AG04450 (cell line): ENCODE results near the gene AK2. TPM values are rescaled to one million over a fixed set of nuclear protein-coding genes. Genes with fewer than 3 reads are reported as not detected.

Experiments used
- CTCF ChIA-PET: fragments of 300-600, 350-600 bp; formaldehyde crosslinking; extraction: SDS; loops from one replicate; lab custom pipeline; 2022; ENCODE audit warnings: antibody characterized with exemption, inconsistent platforms; lab: Charles Lee
- POLR2A ChIA-PET: fragments of 350-600 bp; formaldehyde crosslinking; extraction: SDS; loops from one replicate; lab custom pipeline; 2021; ENCODE audit warnings: antibody characterized with exemption, inconsistent platforms; lab: Yijun Ruan, JAX
- DNase-seq: peaks from one replicate; pipeline ENCODE4 v3.0.0-alpha.2; 2011; ENCODE audit warnings: low read depth, low spot score
- H3K27ac ChIP-seq: one replicate; pipeline ENCODE4 v1.5.1; 2012; ENCODE audit warnings: low read depth, low read length, control low read depth
- H3K27me3 ChIP-seq: one replicate; pipeline ENCODE4 v1.6.0; 2012; ENCODE audit warnings: low read length; ENCODE audit not compliant: control insufficient read depth, insufficient read depth
- H3K4me3 ChIP-seq: 2 replicates; pipeline ENCODE4 v1.5.1; 2011; ENCODE audit warnings: mild to moderate bottlenecking, low read depth, low read length, control low read depth
- H3K9me3 ChIP-seq: 2 replicates; pipeline ENCODE4 v1.5.1; 2012; ENCODE audit warnings: low read length; ENCODE audit not compliant: control insufficient read depth, insufficient read depth
- CTCF ChIP-seq: IDR thresholded peaks from 2 replicates; pipeline ENCODE4 v1.5.1; 2011; ENCODE audit warnings: low read depth, low read length, control low read depth, inconsistent platforms
- polyA plus RNA-seq: library from polyadenylated mRNA; depleted of rRNA; stranded (reverse); fragments of >200 nt; gene quantifications from 2 replicates; pipeline ENCODE4 v1.2.3, GENCODE V29; 2011

AK2 gene
- polyA plus RNA-seq, 1 experiment, result 129 TPM

- Histone ChIP-seq H3K27me3 (no peaks in the 10 kb centered on the region), H3K9me3 (no peaks in the 10 kb centered on the region), H3K4me3 (no peak overlapping the region), H3K27ac (peak overlapping the region; percentile 3)
- no peak for DNase-seq
- ChIA-PET POLR2A (no interaction called here), CTCF (interaction anchor here (2.8 kb wide), 1 partner anchor 16 kb away, joined by 12 read pairs; no protein-coding TSS in a partner anchor)
- no peak for TF ChIP-seq CTCF
Observed at GRCh38 chr1:32991386-32991785, 45.3 kb downstream of the AK2 start.

GRCh38 chr1:32990887-32991286, 45.8 kb downstream of the AK2 start:
- Histone ChIP-seq H3K27me3 (no peaks in the 10 kb centered on the region), H3K9me3 (no peaks in the 10 kb centered on the region), H3K27ac (no peak overlapping the region), H3K4me3 (no peak overlapping the region)
- POLR2A ChIA-PET, result no interaction called here
- no peak for DNase-seq
- CTCF ChIA-PET, result no interaction called here
- TF ChIP-seq CTCF, result no peak

GRCh38 chr1:32989160-32990050, 47.3 kb downstream of the AK2 start:
- ChIA-PET POLR2A (interaction anchor here (0.7 to 1.5 kb wide), 3 partner anchors 18 to 26 kb away, joined by 3 to 6 read pairs (median 5); no protein-coding TSS in a partner anchor), CTCF (interaction anchor here (0.7 to 0.8 kb wide), 2 partner anchors 17 to 65 kb away, joined by 3 read pairs; no protein-coding TSS in a partner anchor)
- H3K27ac ChIP-seq, result peak overlapping the region; percentile 98
- H3K9me3 ChIP-seq, result no peaks in the 10 kb centered on the region
- H3K4me3 ChIP-seq, result peak overlapping the region; percentile 25; the same call in 1 of the 2 replicates
- peak; percentile 86 for DNase-seq
- no peaks in the 10 kb centered on the region for H3K27me3 ChIP-seq
- TF ChIP-seq CTCF, result no peak

GRCh38 chr1:32988665-32989064, 48.0 kb downstream of the AK2 start:
- Histone ChIP-seq H3K4me3 (peak overlapping the region; percentile 25; the same call in 1 of the 2 replicates), H3K9me3 (no peaks in the 10 kb centered on the region), H3K27me3 (no peaks in the 10 kb centered on the region), H3K27ac (peak overlapping the region; percentile 98)
- peak; percentile 59 for DNase-seq
- POLR2A ChIA-PET, result interaction anchor here (0.7 to 1.5 kb wide), 2 partner anchors 18 to 25 kb away, joined by 3 to 5 read pairs; no protein-coding TSS in a partner anchor
- CTCF ChIA-PET, result interaction anchor here (0.8 kb wide), 1 partner anchor 66 kb away, joined by 3 read pairs; no protein-coding TSS in a partner anchor
- no peak for TF ChIP-seq CTCF

GRCh38 chr1:32985226-32985625, 51.5 kb downstream of the AK2 start:
- Histone ChIP-seq H3K27ac (no peak overlapping the region), H3K9me3 (no peaks in the 10 kb centered on the region), H3K4me3 (no peak overlapping the region), H3K27me3 (no peaks in the 10 kb centered on the region)
- no peak for DNase-seq
- no peak for TF ChIP-seq CTCF
- ChIA-PET CTCF (no interaction called here), POLR2A (interaction anchor here (0.9 kb wide), 1 partner anchor 16 kb away, joined by 3 read pairs; no protein-coding TSS in a partner anchor)
